ENCODE measurements around the gene SIN3A.
A peak's percentile ranks its signal among the peaks of the same experiment; 100 is the strongest.

Gene SIN3A

GRCh38 chr15:75371901-75372688 lies 79.4 kb downstream of the SIN3A start:
- DNase-seq = no peak

DNA sequence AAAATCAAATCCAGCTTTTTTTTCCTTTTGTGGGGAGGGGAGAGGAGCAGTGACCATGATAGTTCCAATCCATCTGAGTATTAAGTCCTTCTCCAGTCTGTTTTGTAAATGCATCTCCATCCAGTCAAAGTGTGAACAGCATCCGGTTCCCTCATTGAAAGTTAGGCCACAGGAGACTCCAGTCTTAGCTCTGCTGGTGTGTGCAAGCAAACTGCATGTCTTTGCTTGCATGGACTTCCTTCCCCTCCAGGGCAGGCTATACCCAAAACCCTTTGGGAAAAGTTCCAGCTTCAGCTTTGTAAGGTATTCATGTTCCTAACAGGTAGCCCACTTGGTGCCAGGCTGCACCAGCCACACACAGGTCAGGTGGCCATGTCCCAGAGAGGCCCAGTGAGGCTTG lies 80.0 kb downstream of the SIN3A start:
- no peak for DNase-seq

- DNase-seq = no peak
These were observed 81.5 kb downstream of the SIN3A start for GRCh38 chr15:75369897-75370581.

GRCh38 chr15:75368689-75369239 lies 82.7 kb downstream of the SIN3A start:
- DNase-seq = peak in 2 of 5 experiments; percentile 20 to 49

DNA sequence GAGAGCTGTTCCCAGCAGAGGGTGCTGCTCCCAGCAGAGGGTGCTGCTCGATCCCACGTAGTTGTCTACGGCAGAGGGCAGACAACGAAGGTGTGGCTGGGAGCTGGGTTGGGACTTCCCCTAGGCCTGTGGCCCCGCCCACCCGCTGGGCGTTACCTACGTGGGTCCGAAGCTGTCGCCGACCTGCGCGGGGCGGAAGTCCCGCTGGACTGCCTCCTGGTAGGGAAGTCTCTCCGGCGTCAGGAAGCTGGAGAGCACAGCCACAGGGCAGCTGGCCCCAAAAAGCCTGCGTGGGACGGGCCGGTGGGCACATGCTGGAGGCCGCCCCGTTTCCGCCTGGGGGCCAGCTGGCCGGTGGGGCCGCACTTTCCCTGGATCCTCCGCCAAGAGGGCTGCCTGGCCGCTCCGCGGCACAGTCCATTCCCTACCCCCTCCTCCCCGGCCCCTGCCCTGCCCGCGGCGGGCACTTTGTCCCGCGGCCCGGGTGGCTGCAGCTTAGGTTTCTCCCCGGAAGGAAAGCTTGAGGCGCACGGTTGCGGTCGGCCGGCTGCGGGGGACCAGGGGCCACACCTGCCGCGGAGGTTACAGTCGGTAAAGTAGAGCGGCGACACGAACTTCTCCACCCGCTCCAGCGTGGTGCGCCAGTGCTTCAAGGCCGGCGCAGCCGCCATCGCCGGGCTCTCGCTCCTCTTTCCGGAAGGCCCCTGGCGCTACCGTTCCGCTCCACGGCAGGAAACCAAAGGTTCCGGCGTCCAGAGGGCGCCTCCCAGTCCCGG lies 83.4 kb downstream of the SIN3A start, which contains the start of gene MAN2C1:
MAN2C1 (minus strand) TSS at position 695 of the 776 bp plus-strand sequence; CDS start at position 671, 24 bp downstream.
- peak; percentile 79 to 93 (median 87) for DNase-seq

DNA sequence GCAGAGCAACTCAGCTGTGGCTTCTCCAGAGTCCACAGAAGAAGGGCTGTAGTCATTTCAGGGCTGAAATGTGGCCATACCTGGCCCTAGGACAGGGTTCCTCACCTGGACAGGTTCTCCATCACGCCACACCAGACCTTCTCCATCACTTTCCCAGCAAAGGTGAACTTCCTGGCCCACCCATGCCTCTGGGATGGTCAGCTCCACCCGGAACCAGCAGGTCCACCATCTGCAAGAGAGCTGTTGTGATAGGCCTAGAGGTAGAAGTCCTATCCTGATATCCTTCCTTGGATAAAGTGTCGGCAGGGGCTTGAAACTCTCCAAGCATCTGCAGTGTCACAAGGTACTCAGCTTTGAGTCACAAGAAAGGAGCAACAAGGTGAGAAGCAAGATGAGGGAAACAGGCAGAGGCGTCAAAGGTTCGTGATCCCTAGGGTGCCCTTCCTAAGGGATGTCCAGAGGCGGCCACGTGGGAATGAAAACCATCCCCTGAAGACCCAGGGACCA lies 84.0 kb downstream of the SIN3A start:
- DNase-seq = no peak

- no peak for DNase-seq
These were observed 84.5 kb downstream of the SIN3A start for GRCh38 chr15:75367006-75367405.

- no peak for DNase-seq
These were observed 85.3 kb downstream of the SIN3A start for GRCh38 chr15:75366163-75366562.

DNA sequence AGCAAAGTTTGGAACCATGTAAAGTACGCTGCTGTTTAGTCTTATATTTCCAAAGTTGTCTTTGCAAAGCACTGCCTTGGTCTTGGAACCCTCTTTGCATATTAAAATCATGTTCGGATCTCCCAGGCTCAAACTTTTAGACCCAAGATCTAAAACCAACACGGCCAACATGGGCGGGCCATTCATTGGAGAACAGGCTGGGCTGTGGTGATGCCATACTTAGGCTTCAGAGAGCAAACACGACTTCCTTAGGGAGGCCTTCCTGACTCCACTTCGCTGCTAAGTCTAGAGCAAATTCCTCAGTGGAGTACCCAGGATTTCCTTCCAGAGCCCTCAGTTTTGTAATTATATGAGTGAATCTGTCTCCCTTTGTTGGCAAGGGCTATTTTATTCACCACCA lies 86.6 kb downstream of the SIN3A start:
- DNase-seq = no peak

- DNase-seq = no peak
These were observed 87.7 kb downstream of the SIN3A start for GRCh38 chr15:75363786-75364185.

DNA sequence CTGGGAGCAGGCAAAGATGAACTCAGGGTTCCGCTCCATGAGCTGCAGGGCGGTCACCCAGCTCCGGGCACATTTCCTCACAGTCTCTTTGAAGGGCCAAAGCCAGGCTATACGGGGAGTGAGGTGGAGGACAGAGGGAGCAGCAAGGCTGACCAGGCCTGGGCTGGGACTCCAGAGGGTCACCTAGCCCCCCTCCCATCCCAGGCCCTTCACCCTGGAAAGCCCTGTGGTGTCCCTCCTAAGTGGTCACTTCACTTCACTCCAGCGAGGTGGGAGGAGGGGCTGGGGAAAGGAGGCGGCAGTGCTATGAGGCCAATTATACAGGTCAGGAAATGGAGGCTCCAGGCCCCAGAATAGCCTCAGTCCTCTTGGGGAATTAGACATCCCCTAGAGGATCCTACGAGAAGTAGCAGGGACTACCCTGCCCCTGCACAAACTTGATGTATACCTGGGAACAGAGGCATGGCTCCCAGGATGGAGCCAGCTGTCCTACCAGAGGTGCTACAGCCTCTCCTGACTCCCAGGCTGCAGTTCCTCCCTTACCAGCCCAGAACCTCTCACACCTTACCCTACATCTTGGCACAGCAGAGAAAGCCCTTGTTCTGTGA lies 88.7 kb downstream of the SIN3A start:
- DNase-seq = no peak

- DNase-seq = no peak
These were observed 89.4 kb downstream of the SIN3A start for GRCh38 chr15:75361989-75362641.

DNA sequence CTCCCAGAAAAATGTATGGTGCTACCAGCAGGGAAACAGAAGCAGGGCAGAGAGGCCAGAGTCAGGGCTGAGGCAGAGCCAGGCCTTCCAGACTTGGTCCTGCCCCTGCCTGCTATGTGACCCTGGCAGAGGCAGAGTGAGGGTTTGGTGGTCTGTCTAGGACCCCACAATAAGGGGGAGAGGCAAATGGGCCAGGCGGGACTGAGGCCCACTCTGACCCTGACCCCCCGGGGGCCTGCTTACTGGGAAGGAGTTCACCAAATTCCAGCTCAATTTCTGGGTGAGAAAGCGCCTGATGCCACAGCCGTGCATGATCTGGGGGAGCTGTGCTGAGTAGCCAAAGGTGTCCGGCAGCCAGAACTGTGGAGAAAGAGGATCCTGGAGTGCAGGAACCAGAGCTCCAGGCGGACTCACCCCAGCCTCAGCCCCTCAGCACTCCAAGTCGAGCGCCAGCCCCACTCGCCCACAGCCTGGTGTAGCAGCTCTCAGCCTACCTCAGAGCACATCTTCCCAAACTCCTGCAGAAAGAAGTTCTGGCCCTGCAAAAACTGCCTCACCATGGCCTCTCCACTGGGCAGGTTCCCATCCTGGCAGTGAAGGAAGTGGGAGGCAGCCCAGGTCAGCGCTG lies 90.0 kb downstream of the SIN3A start:
- DNase-seq = no peak

GRCh38 chr15:75360856-75361255 lies 90.6 kb downstream of the SIN3A start:
- no peak for DNase-seq

GRCh38 chr15:75360391-75360790 lies 91.1 kb downstream of the SIN3A start:
- DNase-seq = no peak

DNA sequence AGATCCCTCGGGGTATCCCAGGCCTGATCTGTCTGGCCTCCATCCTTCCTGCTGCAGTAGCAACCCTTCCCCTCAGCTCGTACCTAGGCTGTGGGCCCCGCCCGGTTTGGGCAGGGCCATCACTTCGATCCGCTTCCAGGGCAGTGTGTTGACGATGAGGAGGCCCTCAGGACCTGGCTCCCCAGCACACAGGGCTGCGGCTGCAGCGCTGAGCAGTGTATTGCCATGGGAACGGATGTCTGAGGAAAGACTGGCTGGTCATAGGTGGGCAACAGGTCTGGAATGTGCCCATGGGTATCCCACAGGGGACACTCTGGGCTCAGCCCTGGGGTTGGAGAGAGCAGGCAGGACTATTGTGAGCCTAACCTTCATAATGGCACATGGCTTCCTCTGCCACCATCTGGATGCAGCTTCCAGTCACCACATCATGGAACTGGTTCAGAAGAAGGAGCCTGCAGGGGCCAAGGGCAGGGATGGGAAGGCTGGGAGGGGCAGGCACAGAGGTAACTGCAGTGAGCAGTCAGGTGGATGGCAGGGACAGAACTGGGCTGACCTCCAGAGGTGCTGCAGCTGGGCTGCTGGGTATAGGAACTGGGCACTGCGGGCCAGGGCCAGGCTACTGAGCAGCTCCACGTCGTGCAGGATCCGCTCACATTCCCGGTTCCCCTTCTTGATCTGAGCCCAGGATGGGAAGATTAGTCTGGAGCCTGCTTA lies 91.8 kb downstream of the SIN3A start:
- no peak for DNase-seq

DNA sequence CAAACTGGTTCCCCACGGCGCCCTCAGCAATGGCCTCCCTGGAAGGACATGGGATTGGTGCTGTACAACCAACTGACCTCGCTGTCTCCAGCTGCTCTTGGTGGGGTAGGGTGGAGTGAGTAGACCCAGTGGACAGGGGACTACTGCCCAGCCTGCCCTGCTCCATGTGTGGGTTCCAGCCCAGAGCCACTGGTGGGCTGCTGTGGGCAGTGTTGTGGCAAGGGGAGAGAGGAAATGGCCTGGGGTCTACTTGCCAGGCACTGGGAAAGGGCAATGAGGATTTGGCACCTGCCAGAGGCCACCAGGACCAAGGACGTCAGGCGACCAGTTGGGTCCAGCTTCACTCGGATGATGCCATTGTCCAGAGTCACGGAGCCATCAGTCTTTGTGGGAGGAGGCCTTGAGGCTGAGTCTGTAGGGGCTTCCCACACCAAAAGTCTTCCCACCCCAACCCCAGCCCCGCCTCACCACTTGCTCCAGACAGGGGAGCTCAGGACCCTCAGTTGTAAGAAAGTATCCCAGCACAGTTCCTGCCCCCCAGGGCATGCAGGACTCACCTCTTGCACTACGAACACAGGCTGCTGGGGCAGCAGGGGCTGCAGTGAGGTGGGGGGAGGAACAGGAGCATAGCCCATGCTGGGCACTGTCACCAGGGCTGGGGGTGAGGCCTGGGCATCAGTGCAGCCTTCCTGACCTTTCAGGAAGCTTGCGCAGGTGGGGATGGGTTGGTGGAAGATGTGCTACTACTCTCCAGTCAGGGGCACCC lies 92.5 kb downstream of the SIN3A start:
- no peak for DNase-seq

DNA sequence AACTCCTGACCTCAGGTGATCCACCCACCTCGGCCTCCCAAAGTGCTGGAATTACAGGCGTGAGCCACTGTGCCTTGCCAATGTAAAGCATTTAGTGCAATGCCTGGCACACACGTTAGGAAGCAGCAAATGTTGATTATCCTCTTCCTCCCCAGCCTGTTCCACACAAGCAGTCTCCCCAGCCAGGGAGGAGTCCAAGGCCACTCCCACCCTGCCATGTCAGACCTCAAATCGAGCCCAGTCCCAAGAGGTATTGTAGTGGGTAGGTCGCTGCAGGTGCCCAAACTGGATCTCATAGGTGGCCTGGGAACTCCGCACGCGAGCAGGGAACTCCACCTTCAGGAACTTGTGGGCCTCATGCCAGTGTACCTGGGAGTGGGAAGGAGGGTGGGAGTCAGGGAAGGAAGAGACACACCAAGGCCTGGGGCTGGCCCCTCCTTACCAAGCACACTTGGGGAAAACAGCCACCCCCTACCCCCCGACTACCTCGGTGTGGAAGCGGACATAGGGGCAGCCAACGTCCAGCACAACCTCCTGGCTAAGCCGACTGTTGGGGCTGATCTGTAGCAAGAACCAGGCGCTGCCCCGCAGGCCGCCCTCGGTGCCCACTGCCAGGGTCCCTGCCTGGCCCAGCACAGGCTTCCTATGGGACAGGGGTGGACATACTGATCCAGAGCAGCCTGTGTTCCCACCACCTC lies 93.4 kb downstream of the SIN3A start:
- no peak for DNase-seq

DNA sequence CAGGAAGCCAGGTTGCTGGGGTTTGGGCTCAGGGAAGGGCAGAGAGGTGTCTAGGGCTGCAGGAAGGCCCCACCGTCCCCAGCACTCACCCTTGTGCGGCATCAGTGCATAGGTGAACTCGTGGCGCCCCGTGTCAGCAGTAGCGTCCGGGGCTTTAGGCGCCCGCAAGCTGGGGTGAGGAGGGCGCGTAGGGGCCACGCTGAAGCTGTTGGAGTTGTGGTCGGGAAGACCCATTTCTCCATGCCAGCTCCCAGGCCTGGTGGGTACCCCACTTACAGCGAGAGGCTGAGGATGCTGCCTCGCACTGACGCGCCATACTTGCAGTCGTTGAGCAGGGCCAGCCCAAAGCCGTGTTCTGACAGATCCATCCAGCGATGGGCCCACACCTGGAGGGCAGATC lies 95.0 kb downstream of the SIN3A start:
- no peak for DNase-seq
